Measurements from ENCODE around the gene MRPL41. TPM values are rescaled to one million over a fixed set of nuclear protein-coding genes. Genes with fewer than 3 reads are reported as not detected.
"Not testable (repeated sequence)": the region's sequence is repeated elsewhere in the genome, so short reads cannot be mapped to it uniquely, and the experiment has no call there.

Gene MRPL41
- total RNA-seq, 1 donor from 2014 or later: 22.2 TPM

- not testable (repeated sequence) for DNase-seq
Measured at GRCh38 chr9:137553654-137554053, 2.0 kb downstream of the MRPL41 start.

- DNase-seq: no peak
Measured at GRCh38 chr9:137554349-137554748, 2.7 kb downstream of the MRPL41 start.

- no peak for DNase-seq
Measured at GRCh38 chr9:137555179-137555578, 3.5 kb downstream of the MRPL41 start.

- no peak for DNase-seq
Measured at GRCh38 chr9:137556069-137556838, 4.6 kb downstream of the MRPL41 start.

GRCh38 chr9:137558127-137558526 is 6.4 kb downstream of the MRPL41 start:
- DNase-seq: no peak

- no peak for DNase-seq
Measured at GRCh38 chr9:137564134-137564533, 12.5 kb downstream of the MRPL41 start.

- no peak for DNase-seq
Measured at GRCh38 chr9:137564817-137565411, 13.2 kb downstream of the MRPL41 start.

GRCh38 chr9:137568445-137568844 is 16.8 kb downstream of the MRPL41 start:
- DNase-seq: not testable (repeated sequence)

GRCh38 chr9:137569609-137570203 is 18.0 kb downstream of the MRPL41 start:
- DNase-seq: no peak

GRCh38 chr9:137570566-137570965 is 18.9 kb downstream of the MRPL41 start:
- no peak for DNase-seq

- no peak for DNase-seq
Measured at GRCh38 chr9:137574192-137574591, 22.5 kb downstream of the MRPL41 start.

GRCh38 chr9:137575364-137575715 is 23.7 kb downstream of the MRPL41 start:
- DNase-seq: no peak

GRCh38 chr9:137575716-137576411 is 24.2 kb downstream of the MRPL41 start:
- DNase-seq: no peak

- DNase-seq: peak; percentile 77
Measured at GRCh38 chr9:137578518-137579258, 27.0 kb downstream of the MRPL41 start, which contains the start of gene DPH7. Gene DPH7, minus strand, starts transcription at chr9:137578925. Its CDS starts 148 bp downstream, at chr9:137578777.

- DNase-seq: no peak
Measured at GRCh38 chr9:137579259-137579604, 27.6 kb downstream of the MRPL41 start.

GRCh38 chr9:137580209-137580953 is 28.7 kb downstream of the MRPL41 start:
- no peak for DNase-seq

- DNase-seq: no peak
Measured at GRCh38 chr9:137580954-137581322, 29.3 kb downstream of the MRPL41 start.

- no peak for DNase-seq
Measured at GRCh38 chr9:137581361-137582285, 29.9 kb downstream of the MRPL41 start.

- DNase-seq: no peak
Measured at GRCh38 chr9:137582286-137582860, 30.7 kb downstream of the MRPL41 start.

- DNase-seq: no peak
Measured at GRCh38 chr9:137583347-137583746, 31.7 kb downstream of the MRPL41 start.

All from skin of body (tissue), 2 donors.